Vagina (tissue), 2 donors: ENCODE data around the gene PUS3.

Experiments
- POLR2AphosphoS5 ChIP-seq, 2 donors: sonication (generic); formaldehyde crosslinking; IDR thresholded peaks; one replicate each; pipeline ENCODE4 v1.9.0; 2017; ENCODE audit warnings: antibody characterized with exemption in 2 of 2, mild to moderate bottlenecking in 2 of 2, low read depth in 1 of 2; ENCODE audit not compliant: insufficient read depth in 1 of 2
- TF ChIP-seq, protein P1 (sequence below), 3 experiments: fragments of 450-650 bp in 2 of 3; fragments of 200-600 bp in 1 of 3; sonication (generic) in 1 of 3; IDR thresholded peaks; one replicate each; pipeline ENCODE4 v1.5.1; 2017 to 2019; ENCODE audit warnings: antibody characterized with exemption in 3 of 3, mild to moderate bottlenecking in 2 of 3, moderate library complexity in 2 of 3

DNA sequence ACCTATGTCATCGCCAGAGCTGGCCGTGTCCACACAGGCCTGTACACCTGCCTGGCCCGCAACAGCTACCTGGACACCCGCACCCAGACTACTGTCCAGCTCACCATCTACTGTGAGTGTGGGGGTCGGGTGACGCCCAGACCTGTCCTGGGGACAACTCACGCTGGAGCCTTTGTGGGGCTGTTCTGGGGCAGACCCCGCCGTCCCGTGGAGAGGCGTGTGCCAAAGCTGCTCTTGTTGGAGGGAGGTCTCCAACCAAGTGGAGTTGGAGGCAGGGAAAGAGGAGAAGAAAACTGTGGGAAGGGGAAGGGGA, 47.1 kb upstream of the PUS3 start:
- TF ChIP-seq POLR2AphosphoS5 (IDR thresholded peaks at IDR 0.05; ENCODE audit: insufficient read depth in 1 of 2, low read depth in 1 of 2) = no peak
- TF ChIP-seq, protein P1, sequence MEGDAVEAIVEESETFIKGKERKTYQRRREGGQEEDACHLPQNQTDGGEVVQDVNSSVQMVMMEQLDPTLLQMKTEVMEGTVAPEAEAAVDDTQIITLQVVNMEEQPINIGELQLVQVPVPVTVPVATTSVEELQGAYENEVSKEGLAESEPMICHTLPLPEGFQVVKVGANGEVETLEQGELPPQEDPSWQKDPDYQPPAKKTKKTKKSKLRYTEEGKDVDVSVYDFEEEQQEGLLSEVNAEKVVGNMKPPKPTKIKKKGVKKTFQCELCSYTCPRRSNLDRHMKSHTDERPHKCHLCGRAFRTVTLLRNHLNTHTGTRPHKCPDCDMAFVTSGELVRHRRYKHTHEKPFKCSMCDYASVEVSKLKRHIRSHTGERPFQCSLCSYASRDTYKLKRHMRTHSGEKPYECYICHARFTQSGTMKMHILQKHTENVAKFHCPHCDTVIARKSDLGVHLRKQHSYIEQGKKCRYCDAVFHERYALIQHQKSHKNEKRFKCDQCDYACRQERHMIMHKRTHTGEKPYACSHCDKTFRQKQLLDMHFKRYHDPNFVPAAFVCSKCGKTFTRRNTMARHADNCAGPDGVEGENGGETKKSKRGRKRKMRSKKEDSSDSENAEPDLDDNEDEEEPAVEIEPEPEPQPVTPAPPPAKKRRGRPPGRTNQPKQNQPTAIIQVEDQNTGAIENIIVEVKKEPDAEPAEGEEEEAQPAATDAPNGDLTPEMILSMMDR (IDR thresholded peaks at IDR 0.05) = no peak
